GM12878 (cell line): ENCODE measurements around the gene PPL. TPM values are rescaled to one million over a fixed set of nuclear protein-coding genes. Genes with fewer than 3 reads are reported as not detected.

ENCODE experiments used
- ATAC-seq: fragments of 200-7000 bp; cut with Tn5 transposase; 3 replicates; pipeline ENCODE4 v1.9.1; 2020; ENCODE audit warnings: mild to moderate bottlenecking, moderate library complexity
- BruUV-seq: library from RNA; stranded (reverse); fragments of 400-500 nt; replicated peaks from 2 replicates; lab custom pipeline; 2021; lab: Mats Ljungman, UMichigan
- CTCF ChIA-PET: fragments of 300-600 bp; sonication (Branson Sonifier 250); formaldehyde crosslinking; extraction: SDS; loops from one replicate; lab custom pipeline; 2021; ENCODE audit warnings: inconsistent platforms; lab: Yijun Ruan, JAX
- POLR2A ChIA-PET: fragments of 350-600 bp; formaldehyde crosslinking; extraction: SDS; loops from one replicate; lab custom pipeline; 2021; ENCODE audit warnings: inconsistent platforms; lab: Charles Lee
- RAD21 ChIA-PET: fragments of 300-600 bp; sonication (Branson Sonifier 250); formaldehyde crosslinking; loops from one replicate; lab custom pipeline; 2023; ENCODE audit warnings: antibody characterized with exemption; ENCODE audit not compliant: unreplicated experiment; lab: Charles Lee
- SMC1A ChIA-PET: fragments of 300-600 bp; sonication (Branson Sonifier 250); formaldehyde crosslinking; loops from one replicate; lab custom pipeline; 2023; ENCODE audit not compliant: unreplicated experiment, uncharacterized antibody; lab: Charles Lee
- DNase-seq: peaks from one replicate; pipeline ENCODE4 v3.0.0-alpha.2; 2011; ENCODE audit warnings: low read depth, low spot score
- FAIRE-seq: peaks from 3 replicates; lab custom pipeline; 2011; peaks lifted over from hg19 to GRCh38; lab: Jason Lieb, UNC
- H2AFZ ChIP-seq: 2 replicates; pipeline ENCODE4 v1.6.0; 2011; ENCODE audit warnings: low read depth, low read length, control low read depth; ENCODE audit not compliant: control insufficient read depth
- H3K27ac ChIP-seq: 2 replicates; pipeline ENCODE4 v1.5.1; 2011; ENCODE audit warnings: control low read depth; ENCODE audit not compliant: control insufficient read depth, insufficient read depth
- H3K27me3 ChIP-seq, 2 experiments: replicated peaks in 1 of 2; 2 replicates each; pipeline versions ENCODE4 v1.6.0 to v1.6.1; 2011; ENCODE audit warnings: low read length in 1 of 2; ENCODE audit not compliant: control insufficient read depth in 2 of 2, insufficient read depth in 2 of 2
- H3K36me3 ChIP-seq, 2 experiments: 2 replicates each; pipeline ENCODE4 v1.5.1; 2011; ENCODE audit warnings: low read length in 1 of 2; ENCODE audit not compliant: control insufficient read depth in 2 of 2, insufficient read depth in 2 of 2
- H3K4me1 ChIP-seq: 2 replicates; pipeline ENCODE4 v1.6.1; 2011; ENCODE audit warnings: mild to moderate bottlenecking, low read length, moderate library complexity, mixed read lengths; ENCODE audit not compliant: control insufficient read depth, insufficient read depth
- H3K4me2 ChIP-seq: 2 replicates; pipeline ENCODE4 v1.6.0; 2011; ENCODE audit warnings: control low read depth; ENCODE audit not compliant: control insufficient read depth, insufficient read depth
- H3K4me3 ChIP-seq: fragments of 200-600 bp; sonication (generic); 2 replicates; pipeline ENCODE4 v1.5.1; 2016
- H3K79me2 ChIP-seq: 2 replicates; pipeline ENCODE4 v1.6.0; 2011; ENCODE audit warnings: low read length; ENCODE audit not compliant: control insufficient read depth, insufficient read depth
- H3K9ac ChIP-seq: 2 replicates; pipeline ENCODE4 v1.8.0; 2011; ENCODE audit warnings: low read length, control low read depth, mixed read lengths; ENCODE audit not compliant: control insufficient read depth, insufficient read depth
- H3K9me3 ChIP-seq: replicated peaks from 3 replicates; pipeline ENCODE4 v1.5.1; 2011; ENCODE audit warnings: mild to moderate bottlenecking, low read length; ENCODE audit not compliant: control insufficient read depth, insufficient read depth
- H4K20me1 ChIP-seq: 2 replicates; pipeline ENCODE4 v1.6.0; 2011; ENCODE audit not compliant: control insufficient read depth, insufficient read depth
- BHLHE40 ChIP-seq, 2 experiments: fragments of 450-650 bp in 1 of 2; IDR thresholded peaks; 2 replicates each; pipeline ENCODE4 v1.6.1; 2011 to 2017; ENCODE audit warnings: low read depth in 2 of 2, borderline replicate concordance in 1 of 2, improper control_type of control experiment in 1 of 2, low read length in 1 of 2, mild to moderate bottlenecking in 1 of 2
- CHD1 ChIP-seq: IDR thresholded peaks from 2 replicates; pipeline ENCODE4 v1.6.1; 2012; ENCODE audit warnings: low read depth, low read length, improper control_type of control experiment
- DPF2 ChIP-seq: fragments of 450-650 bp; IDR thresholded peaks from 2 replicates; pipeline ENCODE4 v1.6.1; 2017; ENCODE audit warnings: mild to moderate bottlenecking
- JUNB ChIP-seq: IDR thresholded peaks from 2 replicates; pipeline ENCODE4 v1.6.1; 2016; ENCODE audit warnings: antibody characterized with exemption, mild to moderate bottlenecking
- MTA2 ChIP-seq: fragments of 450-650 bp; IDR thresholded peaks from 2 replicates; pipeline ENCODE4 v1.6.1; 2016; ENCODE audit warnings: low read depth, mild to moderate bottlenecking, moderate library complexity
- MTA3 ChIP-seq: IDR thresholded peaks from 2 replicates; pipeline ENCODE4 v1.6.1; 2012; ENCODE audit warnings: low read length, inconsistent platforms, borderline replicate concordance
- NR2C1 ChIP-seq: fragments of 450-650 bp; IDR thresholded peaks from 2 replicates; pipeline ENCODE4 v1.6.1; 2017; ENCODE audit warnings: antibody characterized with exemption, mild to moderate bottlenecking, moderate library complexity
- PAX5 ChIP-seq: IDR thresholded peaks from 2 replicates; pipeline ENCODE4 v1.6.1; 2011; ENCODE audit warnings: low read depth, low read length, borderline replicate concordance
- PBX3 ChIP-seq: IDR thresholded peaks from 2 replicates; pipeline ENCODE4 v1.6.1; 2011; ENCODE audit warnings: mild to moderate bottlenecking, low read depth, low read length, moderate library complexity; ENCODE audit not compliant: insufficient replicate concordance
- POLR2A ChIP-seq: IDR thresholded peaks from 2 replicates; pipeline ENCODE4 v1.6.1; 2011; ENCODE audit warnings: low read depth, mild to moderate bottlenecking, low read length
- POU2F2 ChIP-seq: IDR thresholded peaks from 3 replicates; pipeline ENCODE4 v1.6.1; 2011; ENCODE audit warnings: low read depth, mild to moderate bottlenecking, low read length, borderline replicate concordance
- WGBS: methylation state at CpG from one replicate; pipeline ENCODE4 v1.1.6; 2016; ENCODE audit warnings: low lambda C conversion rate; ENCODE audit not compliant: insufficient replicate concordance, insufficient coverage; ENCODE audit errors: missing lambda C conversion rate; 5-methylcytosine and 5-hydroxymethylcytosine counted together
- in situ Hi-C: fragments of 300-500 bp; cut with MboI; formaldehyde crosslinking; loops from 9 replicates; pipeline ENCODE4 v1.14.3; 2018; ENCODE audit warnings: mixed read lengths
- intact Hi-C: fragments of 100-400 bp; cut with micrococcal nuclease; formaldehyde crosslinking; loops from one replicate; pipeline ENCODE4 v1.14.2; 2022; ENCODE audit not compliant: unreplicated experiment
- polyA plus RNA-seq, 11 experiments: library from polyadenylated mRNA; depleted of rRNA in 4 of 11; unstranded in 6 of 11; stranded (reverse) in 5 of 11; fragments of >200 nt; fragmentation: Nextera tagmentation in 4 of 11; fragmentation: Illumina TruSeq in 1 of 11; extraction: Ambion mirVana in 4 of 11; extraction: Trizol in 1 of 11; gene quantifications; 1 replicate in 1 of 11; 2 replicates in 10 of 11; pipeline versions ENCODE4 v1.2.1 to v1.2.3, GENCODE V29; 2011 to 2016; ENCODE audit warnings: inconsistent platforms in 2 of 11, missing spikeins in 2 of 11, low read depth in 1 of 11
- total RNA-seq, 4 experiments: library from RNA; depleted of rRNA in 3 of 4; stranded (reverse); fragments of >200 nt in 3 of 4; fragmentation: Illumina TruSeq in 1 of 4; extraction: Trizol in 1 of 4; gene quantifications; 2 replicates each; pipeline versions ENCODE4 v1.2.1 to v1.2.3, GENCODE V29; 2013 to 2021
- TF ChIP-seq, protein P1 (sequence below): IDR thresholded peaks from 2 replicates; pipeline ENCODE4 v1.6.1; 2011; ENCODE audit warnings: borderline replicate concordance, low read depth, mild to moderate bottlenecking, moderate library complexity, mixed read lengths, low read length; ENCODE audit not compliant: insufficient read depth; ENCODE audit errors: extremely low read length

Gene PPL
- total and polyA plus RNA-seq, 10 of the 15 experiments (the other 5 are each of a cell fraction or from before 2014, with no cell fraction given), result 0.03 to 0.47 (median 0.05) TPM; not detected in 2

DNA sequence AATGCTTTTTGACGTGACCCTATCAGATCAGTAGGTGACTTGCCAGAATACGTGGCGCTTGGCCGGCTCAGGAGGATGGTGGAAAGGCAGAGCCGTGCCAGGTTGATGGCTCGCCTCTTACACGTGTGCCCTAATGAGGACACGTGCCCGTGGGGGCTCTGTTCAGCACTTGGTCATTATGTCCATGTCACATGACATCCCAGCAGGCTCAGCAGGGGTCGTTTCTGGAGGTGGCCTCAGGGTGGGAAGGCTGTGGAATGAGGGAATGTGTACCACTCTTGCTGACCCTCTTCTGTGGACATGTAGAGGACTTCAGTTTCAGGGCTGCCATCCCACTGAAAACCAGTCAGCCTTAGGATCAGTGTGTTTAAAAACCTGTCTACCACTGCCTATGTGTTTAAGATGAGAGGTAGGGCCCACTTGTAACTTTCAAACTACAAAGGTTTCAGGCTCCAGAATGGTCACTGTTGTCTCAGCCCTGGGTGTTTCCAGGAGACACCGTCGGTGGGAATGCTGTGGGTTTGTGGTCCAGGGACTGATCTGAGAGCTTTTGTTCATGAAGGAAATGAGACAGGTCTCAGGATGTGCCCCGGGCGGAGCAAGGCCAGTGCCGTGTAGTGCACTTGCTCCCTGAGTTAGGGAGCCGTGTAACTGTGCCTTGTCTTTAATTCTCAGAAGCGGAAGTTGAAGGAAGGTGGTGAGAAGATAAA is 77.6 kb downstream of the PPL start:
- ChIA-PET POLR2A (no interaction called here), RAD21 (no interaction called here), CTCF (no interaction called here), SMC1A (no interaction called here)
- no TSS peak for BruUV-seq
- Histone ChIP-seq H3K36me3 (peaks cover 22 to 30% of the 10 kb centered on the region in 2 experiments; a peak in 3 of 4 replicates), H2AFZ (no peak overlapping the region), H3K9me3 (no peaks in the 10 kb centered on the region), H3K4me3 (no peak overlapping the region), H4K20me1 (no peaks in the 10 kb centered on the region), H3K79me2 (no peaks in the 10 kb centered on the region; the same call in 1 of the 2 replicates), H3K27me3 (no peaks in the 10 kb centered on the region), H3K4me2 (no peak overlapping the region), H3K4me1 (no peaks in the 10 kb centered on the region), H3K9ac (no peak overlapping the region), H3K27ac (no peak overlapping the region)
- in situ Hi-C loops (no loop called here), intact Hi-C loops (no loop called here)
- no peak for DNase-seq
- no peak for FAIRE-seq
- no peak for TF ChIP-seq POLR2A
- TF ChIP-seq MTA2, result no peak
- TF ChIP-seq CHD1, result no peak
- TF ChIP-seq POU2F2, result no peak
- TF ChIP-seq JUNB, result no peak
- no peak for TF ChIP-seq MTA3
- no peak for TF ChIP-seq DPF2
- TF ChIP-seq PBX3, result no peak
- TF ChIP-seq BHLHE40 (IDR thresholded peaks at IDR 0.05; ENCODE audit: borderline replicate concordance in 1 of 2, low read depth in 2 of 2, low read length in 1 of 2), result no peak
- no peak for TF ChIP-seq NR2C1
- TF ChIP-seq PAX5, result no peak
- TF ChIP-seq, protein P1, sequence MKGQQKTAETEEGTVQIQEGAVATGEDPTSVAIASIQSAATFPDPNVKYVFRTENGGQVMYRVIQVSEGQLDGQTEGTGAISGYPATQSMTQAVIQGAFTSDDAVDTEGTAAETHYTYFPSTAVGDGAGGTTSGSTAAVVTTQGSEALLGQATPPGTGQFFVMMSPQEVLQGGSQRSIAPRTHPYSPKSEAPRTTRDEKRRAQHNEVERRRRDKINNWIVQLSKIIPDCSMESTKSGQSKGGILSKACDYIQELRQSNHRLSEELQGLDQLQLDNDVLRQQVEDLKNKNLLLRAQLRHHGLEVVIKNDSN, result no peak
- 95% methylated on average over 17 of the region's 17 CpGs for WGBS
- no peak for ATAC-seq
